Right ventricle myocardium superior (tissue), 1 donor: ENCODE results near the gene B3GAT3. TPM values are rescaled to one million over a fixed set of nuclear protein-coding genes. Genes with fewer than 3 reads are reported as not detected.
A peak's percentile ranks its signal among the peaks of the same experiment; 100 is the strongest.

Experiments used
- ATAC-seq: fragments of 200-7000 bp; cut with Tn5 transposase; one replicate; pipeline ENCODE4 v1.9.1; 2020; ENCODE audit warnings: mild to moderate bottlenecking; ENCODE audit not compliant: poor library complexity
- DNase-seq: peaks from one replicate; pipeline ENCODE4 v3.0.0-alpha.2; 2020
- intact Hi-C: fragments of 100-400 bp; cut with DNase I; formaldehyde crosslinking; loops from one replicate; pipeline ENCODE4 v1.11.2; 2022
- total RNA-seq: library from RNA; stranded (reverse); fragmentation: NEBNext Ultra II Directional; extraction: Animal tissue kit (Norgen Biotek cat#: 25700); gene quantifications from one replicate; pipeline ENCODE4 v1.2.1, GENCODE V29; 2021
- donor health status: DM: no; HTN: yes; CAD: no; lungs with severe emphysema.

B3GAT3 gene
- total RNA-seq, 1 donor from 2014 or later, result 11.6 TPM

DNA sequence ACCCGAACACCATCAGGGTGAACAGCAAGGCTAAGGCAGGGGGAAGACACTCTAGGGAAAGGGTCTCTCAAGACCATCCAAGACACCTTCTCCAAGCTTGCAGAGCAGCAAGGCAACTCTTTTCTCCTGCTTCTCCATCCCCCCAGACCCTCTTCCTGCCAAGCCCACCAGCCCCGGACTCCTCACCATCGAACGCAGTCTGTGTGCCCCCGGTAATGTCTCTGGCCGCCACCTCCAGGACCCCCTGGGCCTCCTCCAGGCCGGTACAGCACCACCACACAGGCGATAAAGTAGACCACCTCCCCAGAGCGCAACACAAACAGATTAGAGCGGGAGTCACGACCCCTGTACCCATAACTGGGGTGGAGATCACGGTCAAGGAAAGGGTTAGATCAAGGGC is 13.0 kb downstream of the B3GAT3 start:
- no peak for ATAC-seq
- no peak for DNase-seq
- intact Hi-C loops, result no loop called here

DNA sequence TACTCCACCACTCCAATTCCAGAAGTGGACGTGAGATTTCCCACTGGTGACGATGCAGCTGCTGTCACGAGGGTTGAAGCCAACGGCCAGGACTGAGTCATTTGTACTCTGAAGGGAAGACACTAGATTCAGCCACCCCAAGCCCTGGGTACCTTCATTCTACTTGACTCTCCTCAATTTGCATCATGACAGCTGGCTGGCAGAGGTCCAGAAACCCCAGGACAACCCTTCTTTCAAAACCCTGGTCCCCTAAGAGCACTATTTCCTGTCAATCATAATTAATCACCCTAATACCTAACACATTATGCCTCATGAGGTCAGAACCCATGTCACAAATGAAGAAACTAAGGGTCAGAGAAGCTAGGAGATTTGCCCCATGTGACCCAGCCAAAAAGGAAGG is 14.1 kb downstream of the B3GAT3 start:
- intact Hi-C loops, result no loop called here
- DNase-seq, result peak; percentile 27

DNA sequence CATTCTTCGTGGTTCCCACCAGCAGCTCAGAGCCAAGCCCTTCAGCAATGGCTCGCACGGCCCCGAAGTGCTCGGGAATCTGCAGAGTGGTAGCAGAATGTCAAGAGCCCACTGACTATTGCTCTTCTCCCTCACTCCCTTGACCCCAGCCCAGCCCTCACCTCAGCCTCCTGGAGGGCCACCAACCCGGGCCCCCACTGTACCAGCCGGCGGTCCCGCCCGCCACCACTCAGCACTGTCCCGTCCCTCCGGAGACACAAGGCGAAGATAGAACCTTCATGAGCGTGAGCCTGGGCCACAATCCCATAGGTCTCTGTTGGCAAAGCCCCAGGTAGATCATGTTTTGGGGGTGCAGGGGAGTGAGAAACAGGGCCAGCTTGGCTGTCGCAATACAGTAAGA is 15.9 kb downstream of the B3GAT3 start:
- ATAC-seq (no peak), DNase-seq (peak; percentile 26)
- intact Hi-C loops, result no loop called here

More for the DNA sequence above, 14.1 kb downstream of the B3GAT3 start:
- ATAC-seq, result no peak

DNA sequence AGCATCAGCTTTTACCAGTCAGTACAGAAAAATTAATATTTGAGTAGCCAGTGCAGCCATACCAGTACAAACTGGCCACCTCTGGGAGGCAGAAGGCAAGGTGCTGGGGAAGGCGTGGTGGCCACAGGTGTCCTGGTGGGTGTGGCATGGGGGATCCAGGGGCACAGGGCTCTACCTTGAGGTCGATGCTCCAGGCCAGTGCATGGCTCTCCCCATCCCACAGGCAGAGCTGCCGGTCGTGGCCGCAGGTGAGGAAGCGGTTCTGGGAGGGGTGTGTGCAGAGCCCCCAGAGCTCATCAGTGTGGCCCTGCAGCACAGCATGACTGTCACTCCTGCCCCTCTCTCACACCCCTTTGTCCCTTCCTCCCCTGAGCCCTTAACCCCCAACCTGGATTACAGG is 16.3 kb downstream of the B3GAT3 start:
- ATAC-seq (no peak), DNase-seq (no peak)
- intact Hi-C loops, result no loop called here

DNA sequence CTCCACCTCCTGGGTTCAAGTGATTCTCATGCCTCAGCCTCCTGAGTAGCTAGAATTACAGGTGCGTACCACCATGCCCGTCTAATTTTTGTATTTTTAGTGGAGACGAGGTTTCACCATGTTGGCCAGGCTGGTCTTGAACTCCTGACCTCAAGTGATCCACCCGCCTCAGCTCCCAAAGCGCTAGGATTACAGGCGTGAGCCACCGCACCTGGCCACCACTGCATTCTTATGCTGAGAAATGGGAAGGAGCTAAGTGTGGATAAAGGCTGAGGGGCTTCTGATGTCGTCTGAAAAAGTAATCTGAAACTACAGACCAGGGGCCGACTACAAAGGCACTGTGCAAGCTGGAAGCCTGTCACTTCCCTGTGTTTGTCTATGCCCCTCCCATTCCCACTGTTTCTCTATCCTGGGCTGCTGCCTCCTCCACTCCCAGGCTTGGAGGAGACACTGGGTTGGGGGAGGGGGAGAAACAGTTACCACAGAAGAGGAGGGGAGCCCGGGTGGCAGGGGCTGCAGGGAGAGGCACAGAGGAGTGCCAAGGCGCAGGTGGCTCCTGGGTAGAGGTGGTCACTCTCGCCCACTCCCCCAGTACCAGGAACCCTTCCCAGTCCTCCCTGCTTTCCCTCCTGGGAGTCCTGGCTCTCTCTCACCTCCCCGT is 17.2 kb downstream of the B3GAT3 start:
- DNase-seq, result peak; percentile 28
- intact Hi-C loops, result no loop called here

DNA sequence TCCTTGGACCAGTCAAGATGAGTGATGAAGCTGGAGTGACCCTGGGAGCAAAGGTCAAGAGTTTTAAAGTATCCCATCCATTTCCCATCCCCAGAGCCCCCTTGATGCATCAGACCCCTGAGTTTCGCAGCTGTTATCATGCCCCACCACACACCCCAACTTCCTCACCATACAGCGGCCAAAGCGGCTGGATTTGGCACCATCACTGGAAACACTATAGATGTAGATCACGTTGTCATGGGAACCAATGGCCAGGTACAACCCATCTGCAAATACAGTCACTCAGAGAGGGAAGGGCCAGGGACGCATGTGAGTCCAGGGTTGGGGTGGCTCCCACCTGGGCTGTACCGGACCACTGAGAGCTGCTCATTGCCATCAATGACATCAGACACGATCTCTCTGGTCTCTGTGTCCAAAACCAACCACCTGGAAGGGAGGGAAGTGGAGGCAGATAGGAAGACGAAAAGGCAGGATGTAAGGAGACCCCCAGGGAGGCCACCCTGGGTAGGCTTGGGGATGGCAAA is 17.9 kb downstream of the B3GAT3 start:
- peak; percentile 20 for DNase-seq
- intact Hi-C loops, result no loop called here
- no peak for ATAC-seq

More for the DNA sequence above, 17.2 kb downstream of the B3GAT3 start:
- no peak for ATAC-seq

DNA sequence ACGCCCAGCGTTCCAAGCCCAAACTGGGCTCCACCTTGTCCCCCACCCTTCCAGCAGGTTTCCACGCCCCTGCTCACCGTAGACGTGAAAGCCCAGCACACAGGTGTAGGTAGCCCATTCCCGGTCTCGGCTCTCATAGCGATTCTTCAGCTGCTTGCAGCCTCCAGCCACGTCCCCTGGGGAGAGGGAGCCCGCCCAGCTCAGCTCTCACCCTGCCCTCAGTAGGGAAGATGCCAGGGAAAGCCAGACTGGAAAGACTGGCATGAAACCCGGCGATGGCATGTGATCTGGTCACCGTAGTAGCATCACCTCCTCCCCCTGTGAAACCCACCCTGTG is 18.7 kb downstream of the B3GAT3 start:
- no peak for ATAC-seq
- intact Hi-C loops, result no loop called here
- peak; percentile 54 for DNase-seq

DNA sequence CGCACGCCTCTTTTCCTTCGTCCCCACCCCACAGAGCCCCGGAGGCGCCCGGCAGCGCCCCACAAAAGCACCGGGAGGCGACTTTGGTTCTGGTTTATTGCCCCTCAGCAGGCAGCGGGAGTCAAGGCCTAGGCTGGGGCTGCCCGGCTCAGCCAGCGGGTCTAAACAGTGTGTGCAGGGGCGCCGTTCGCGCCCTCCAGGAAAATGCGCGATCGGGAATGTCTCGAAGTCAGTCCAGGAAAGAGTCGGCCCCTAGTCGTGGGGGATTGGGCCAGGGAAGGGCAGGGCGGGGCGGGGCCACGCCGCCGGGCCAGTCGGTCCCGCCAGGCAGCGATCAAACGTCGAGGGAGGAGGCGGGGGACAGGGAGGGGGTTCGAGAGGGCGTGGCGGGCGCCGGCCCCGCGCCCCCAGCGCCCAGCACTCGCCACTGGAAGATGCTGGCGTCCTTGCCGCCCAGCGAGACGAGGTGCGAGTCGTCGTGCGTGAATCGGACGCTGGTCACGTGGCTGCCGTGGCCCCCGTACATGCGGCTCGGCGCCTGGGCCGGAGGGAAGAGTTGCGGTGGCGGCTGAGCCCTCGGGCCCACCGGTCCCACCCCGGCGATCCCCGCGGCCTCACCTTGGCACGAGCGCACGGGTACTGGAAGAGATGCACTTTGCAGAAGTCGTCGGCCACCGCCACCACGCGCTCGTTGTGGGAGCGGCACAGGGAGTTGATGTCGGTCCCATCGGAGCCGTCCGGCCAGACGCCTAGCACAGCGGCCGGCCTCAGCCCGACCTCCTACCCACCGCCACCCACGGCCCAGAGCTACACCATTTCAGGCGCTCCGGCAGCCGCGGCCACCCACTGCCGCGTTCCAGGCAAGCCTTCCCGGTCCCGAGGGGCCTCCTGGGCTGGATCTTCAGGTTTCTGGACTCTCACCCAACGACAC is 19.4 kb downstream of the B3GAT3 start:
- peak; percentile 78 for DNase-seq
- ATAC-seq, result peak; percentile 67
- intact Hi-C loops, result no loop called here

DNA sequence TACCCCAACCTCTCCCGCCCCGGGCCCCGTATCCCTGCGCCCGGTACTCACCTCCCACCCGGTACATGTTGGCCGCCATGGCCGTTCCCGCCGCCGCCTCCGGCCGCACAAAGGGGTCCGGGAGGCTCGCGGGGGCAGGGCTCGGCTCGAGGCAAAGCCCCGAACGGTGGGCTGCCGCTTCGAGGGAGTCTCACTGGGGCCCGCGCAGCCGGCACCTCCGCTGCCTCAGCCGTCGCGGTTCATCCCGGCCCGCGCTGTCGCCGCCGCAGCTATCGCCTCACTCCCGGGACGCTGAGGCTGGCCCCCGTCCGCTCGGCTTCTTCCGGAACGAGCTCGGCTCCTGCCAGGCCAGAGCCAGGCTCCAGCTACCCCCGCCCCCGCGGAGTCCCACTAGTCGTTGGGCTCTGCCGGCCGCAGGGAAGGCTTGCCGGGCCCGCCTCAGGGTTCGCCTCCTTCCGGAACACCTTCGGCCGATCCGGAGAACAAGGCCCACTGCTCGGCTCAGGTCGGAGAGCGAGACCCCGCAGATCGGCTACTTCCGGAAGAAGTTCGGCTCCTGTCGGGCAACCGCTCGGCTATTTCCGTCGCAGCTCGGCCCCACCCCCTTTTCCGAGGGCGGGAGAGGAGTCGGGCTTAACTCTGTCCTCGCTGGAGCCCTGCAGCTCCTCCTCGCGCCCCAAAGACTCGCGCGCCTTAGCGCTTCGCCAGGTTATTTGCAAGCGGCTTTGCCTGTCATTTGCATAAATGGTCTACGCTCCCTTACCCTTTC is 20.2 kb downstream of the B3GAT3 start, which contains the start of gene MTA2:
Gene MTA2, minus strand, starts transcription at position 494 of the 769 bp plus-strand sequence. Its CDS starts 415 bp downstream, at position 79.
- intact Hi-C loops, result no loop called here
- DNase-seq (peak; percentile 97), ATAC-seq (peak; percentile 94)

DNA sequence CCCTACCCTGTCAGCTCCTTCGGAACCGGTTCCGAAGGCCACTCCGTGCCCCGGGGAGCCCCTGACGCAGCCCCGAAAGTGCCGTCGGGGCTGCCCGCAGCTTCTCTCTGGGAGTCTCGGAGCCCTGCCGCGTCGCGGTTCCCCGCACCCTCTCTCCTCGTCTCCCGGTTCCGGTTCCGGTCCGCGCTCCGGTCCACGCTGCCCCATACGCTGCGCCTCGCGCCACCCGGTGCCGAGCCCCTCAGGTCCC is 20.7 kb downstream of the B3GAT3 start:
- DNase-seq (peak; percentile 76), ATAC-seq (peak; percentile 42)
- intact Hi-C loops, result no loop called here

DNA sequence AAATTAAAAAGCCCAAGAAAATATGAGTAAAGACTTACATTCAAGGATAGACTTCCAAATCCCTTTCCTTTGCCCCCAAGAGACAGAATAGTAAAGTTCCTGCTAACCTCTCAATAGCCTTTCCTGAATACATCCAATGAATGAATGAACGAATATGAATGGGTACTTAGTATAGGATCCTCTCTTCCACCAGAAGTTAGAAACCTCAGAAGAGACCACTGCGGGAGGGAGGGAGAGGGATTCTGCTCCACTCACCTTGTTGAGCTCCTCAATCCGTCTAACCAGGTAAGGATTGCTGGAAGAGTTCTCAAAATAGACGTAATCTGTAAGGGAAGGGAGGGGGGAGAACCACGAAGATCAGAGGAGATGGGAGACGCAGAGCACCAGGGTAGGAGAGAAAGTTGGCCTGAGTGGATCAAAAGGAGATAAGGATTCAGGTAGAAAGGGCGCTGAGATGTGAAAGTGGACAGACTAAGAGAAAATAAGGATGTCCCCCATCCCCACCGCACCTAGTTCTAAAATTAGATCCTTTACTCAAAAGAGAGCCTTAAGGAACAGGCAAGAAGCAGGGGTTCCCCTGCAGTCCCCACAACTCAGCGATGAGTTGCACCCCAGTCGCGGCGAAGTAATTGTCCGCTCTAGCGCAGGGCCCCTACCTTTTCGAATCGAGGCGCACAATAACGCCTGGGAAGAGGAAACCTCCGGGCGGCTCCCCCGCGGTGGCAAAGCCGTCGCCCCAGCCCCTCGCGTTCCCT is 21.2 kb downstream of the B3GAT3 start:
- ATAC-seq (no peak), DNase-seq (no peak)
- intact Hi-C loops, result no loop called here

DNA sequence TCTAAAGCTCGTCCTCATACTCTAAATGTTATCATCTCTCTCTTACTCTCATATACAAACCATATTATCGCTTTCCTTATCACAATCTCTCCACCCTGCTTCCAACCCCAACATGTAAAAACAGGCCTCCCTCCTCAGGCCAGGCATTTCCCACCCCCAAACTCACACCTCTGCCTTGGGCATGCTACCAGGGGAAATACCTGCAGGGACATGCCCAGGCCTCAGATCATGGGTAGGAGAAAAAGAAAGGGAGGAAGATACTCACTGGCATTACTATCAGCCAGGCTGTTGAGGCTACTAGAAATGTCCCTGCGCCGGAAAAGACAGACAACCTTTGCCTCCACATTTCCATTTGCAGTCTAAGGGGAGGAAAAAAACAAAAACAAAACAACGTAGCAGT is 21.9 kb downstream of the B3GAT3 start:
- ATAC-seq (no peak), DNase-seq (no peak)
- intact Hi-C loops, result no loop called here

DNA sequence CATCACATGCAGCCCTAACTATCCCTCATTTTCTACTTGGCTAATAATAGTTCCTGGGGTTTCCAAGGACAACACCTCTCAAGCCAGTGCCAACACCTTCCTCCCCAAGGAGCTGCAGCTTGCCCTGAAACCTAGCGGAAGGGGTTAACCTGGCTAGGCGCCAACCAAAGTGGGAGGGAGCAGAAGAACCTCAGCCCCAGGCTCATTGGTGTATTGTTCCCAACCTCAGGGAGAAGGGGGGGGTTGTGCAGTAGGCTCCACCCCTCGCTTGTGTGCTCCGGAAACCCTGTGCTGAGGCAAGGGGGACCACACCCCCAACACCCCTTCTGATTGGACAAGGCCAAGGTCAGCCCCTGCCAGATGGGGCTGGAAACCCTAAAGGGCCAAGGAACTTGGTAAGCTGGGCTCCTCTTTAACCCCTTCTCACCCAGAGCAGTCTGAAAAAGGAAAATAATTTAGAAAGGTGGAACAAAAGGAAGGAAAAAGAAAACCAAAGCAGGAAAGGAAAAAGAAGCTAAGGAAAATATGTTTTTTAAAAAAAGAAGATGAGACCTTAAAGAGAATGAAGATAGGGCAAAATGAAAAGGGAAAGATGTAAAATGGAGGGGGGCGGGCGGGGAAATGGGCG is 22.6 kb downstream of the B3GAT3 start:
- intact Hi-C loops, result no loop called here
- DNase-seq, result peak; percentile 95
- ATAC-seq, result peak; percentile 45

DNA sequence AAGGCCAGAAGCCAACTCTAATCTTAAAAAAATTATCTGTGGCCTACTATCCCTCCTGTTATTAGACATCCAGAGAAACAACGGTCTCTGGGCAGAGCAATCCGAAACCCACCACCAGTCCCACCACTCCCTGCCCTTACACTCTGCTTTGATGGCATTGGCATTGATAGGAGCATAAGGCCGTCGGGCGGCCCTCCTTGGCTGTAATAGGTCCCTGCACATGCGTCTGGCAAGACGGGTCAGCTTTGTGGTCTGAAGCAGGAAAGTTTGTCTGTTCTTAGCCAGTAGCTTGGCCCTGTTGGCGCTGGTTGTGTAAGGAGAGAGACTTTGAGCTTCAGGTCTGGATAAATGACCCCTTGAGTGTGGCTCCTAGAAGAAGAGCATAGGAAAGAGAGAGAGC is 26.7 kb downstream of the B3GAT3 start:
- DNase-seq (no peak), ATAC-seq (no peak)
- intact Hi-C loops, result no loop called here

DNA sequence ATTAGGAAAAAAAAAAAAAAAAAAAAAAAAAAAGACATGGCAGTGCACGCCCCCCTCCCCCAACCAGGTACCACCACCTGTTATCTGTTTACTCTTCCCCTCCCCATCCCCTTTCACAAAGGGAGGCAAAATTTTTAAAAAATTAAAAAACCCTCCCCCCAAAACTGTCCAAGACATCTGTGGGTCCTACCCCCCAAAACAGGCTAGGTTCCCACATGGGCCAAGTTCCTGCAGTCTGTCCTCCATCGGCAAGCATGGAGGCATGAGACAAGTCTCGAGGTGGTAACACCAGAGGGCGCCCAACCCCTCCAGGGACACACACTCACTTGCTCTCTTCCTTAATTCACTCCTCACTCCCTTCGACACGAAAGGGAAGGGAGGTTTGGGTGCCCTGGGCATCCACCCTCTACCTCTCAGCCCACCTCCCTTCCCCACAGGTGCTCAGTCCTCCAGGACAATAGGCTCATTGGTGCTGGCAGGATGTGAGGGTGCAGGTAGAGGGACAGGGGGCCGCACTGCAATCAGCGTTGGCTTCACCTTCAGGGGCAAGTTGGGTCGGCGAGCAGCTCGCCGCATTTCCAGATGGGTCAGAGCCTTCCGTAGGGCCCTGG is 28.2 kb downstream of the B3GAT3 start:
- intact Hi-C loops, result no loop called here
- ATAC-seq (peak; percentile 9), DNase-seq (peak; percentile 88)

DNA sequence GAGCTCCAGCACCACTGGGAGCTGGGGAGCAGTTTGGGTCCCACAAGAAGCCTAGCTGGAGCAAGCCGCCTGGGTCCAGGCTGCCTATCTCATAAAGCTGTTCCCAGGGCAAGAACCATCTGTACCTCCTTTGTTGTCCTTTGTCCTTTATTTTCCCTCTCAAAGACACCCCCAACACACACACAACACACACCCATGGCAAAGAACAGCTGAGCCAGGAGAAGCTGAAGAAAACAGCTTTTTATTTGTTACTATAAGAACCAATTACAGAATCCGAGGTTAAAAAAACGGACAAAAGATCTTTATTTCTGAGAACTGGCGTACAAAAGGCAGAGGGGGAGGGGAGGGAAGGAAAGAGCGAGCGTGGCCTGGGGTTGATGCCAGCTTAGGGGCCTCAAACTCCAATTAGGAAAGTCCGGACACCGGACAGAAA is 28.8 kb downstream of the B3GAT3 start:
- intact Hi-C loops, result no loop called here
- DNase-seq, result no peak
- no peak for ATAC-seq

DNA sequence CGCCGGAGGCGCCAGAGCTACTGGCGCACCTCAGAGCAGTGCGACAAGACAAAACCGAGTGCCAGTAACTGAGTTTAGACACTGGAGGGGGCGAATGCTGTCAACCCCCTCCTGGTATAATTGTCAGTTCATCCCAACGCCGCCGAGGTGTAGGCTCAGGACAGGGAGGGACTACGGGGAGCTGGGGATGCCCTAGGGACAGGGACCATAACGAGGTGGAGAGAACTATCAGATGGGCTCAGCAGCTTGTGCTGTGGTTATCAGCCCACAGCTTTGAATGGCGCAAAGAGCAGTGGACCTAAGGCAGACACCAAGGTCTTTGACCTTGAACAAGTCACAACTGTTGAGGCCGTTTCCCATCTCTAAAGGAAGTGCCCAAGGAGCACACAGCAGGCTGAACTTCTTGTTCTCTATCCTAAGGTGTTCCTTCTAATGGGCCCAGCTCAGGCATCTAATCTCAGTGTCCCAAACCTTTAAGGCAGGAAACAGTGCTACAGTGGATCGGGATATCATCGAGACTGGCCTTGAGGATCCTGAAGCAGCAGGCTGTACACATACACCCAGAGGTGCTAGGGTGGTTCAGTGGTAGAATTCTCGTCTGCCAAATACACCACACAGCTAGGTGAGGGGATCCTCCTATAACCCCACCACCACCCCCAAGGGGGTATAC is 29.5 kb downstream of the B3GAT3 start:
- intact Hi-C loops, result no loop called here
- DNase-seq, result no peak
- ATAC-seq, result peak; percentile 16
